Activated CD8-positive, alpha-beta memory T cell treated with anti-CD3 and anti-CD28 coated beads, Interleukin-2, amount 50 U/mL, for 24 hours (primary cell): ENCODE measurements around the gene ESYT2.

Experiments used
- DNase-seq: peaks from one replicate; pipeline ENCODE4 v3.0.0-alpha.2; 2020; ENCODE audit errors: extremely low read depth

Gene ESYT2

GRCh38 chr7:158767707-158768106 lies 61.6 kb downstream of the ESYT2 start:
- no peak for DNase-seq

DNA sequence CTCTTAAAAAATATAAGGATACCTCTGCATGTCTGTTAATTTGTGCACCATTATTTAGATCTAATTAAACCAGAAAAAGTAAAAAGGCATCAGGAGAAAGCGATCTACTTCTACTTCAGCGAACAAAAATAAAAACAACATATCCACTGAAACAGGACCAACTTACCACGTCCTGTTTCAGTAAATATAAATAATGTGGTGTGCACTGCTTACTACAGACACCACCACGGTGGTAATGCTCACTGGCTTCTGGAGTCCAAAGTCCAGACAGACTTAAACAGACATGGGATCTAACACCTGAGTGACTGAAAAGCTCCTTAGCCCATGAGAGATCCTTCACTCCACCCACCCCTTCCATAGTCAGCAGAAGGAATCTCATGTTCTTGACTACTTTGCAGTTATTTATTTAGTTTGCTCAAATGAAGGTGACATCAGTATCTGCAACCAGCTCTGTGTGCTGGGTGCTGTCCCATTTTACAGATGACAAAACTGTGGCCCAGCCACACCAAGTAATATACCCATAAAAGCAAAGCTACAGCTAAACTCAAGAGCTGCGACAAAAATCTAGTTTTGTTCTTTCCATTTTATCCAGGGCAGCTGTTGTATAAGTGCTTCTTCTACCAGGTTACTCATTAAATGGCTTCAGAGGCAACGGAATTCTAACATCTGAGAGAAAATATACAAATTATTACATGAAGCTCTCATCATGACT lies 62.6 kb downstream of the ESYT2 start:
- no peak for DNase-seq

- no peak for DNase-seq
Observed at GRCh38 chr7:158765020-158765419, 64.3 kb downstream of the ESYT2 start.

GRCh38 chr7:158763454-158764033 lies 65.8 kb downstream of the ESYT2 start:
- no peak for DNase-seq

DNA sequence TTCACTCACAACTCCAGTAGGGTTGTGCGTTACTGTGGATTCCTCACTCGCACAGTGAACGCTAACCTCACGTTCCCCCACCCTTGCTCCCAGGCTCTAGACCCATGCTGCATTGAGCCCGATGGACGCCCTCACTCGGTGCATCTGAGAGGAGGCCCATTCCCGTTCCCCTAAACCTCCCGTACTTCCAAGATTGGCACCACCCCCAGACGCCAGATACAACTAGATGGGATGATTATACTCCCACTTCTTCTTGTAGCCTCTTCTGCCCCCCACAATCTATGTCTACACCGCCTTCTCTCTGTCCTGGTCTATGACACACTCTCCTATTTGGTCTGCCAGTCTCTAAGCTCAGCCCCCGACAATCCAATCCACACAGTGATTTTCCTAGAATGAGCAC lies 67.4 kb downstream of the ESYT2 start:
- DNase-seq = no peak

- DNase-seq = no peak
Observed at GRCh38 chr7:158760936-158761335, 68.4 kb downstream of the ESYT2 start.

- DNase-seq = no peak
Observed at GRCh38 chr7:158760445-158760764, 68.9 kb downstream of the ESYT2 start.

DNA sequence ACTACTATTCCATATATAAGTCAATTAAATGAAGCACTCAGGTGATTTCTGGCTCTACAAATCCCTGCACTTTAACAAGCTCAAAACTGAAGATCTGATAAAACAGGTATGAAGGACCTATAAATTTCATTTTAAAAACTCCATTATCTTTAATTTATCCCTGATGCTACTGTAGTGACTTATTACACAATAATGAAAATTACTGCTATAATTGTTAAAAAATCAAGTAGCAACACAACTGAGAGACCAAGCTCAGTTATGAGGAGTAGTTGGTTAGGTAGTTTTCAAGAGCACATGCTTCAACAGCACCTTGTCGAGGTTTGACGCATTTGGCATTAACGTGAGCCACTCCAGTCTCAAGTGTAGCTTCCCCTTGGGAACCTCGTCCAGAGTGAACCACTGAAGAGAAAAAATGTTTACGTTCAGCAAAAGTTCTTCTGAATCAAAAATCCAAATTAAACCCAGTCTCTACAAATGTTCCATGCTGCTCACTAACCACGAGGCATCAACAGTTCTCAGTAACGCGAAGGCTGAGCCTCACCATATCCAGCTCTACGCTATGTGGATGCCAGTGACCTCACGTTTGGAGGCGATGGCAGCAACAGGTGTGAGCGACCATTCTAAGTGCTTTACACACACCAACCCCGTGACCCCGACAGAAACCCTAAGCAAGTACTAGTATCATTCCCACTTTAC lies 69.4 kb downstream of the ESYT2 start:
- no peak for DNase-seq

DNA sequence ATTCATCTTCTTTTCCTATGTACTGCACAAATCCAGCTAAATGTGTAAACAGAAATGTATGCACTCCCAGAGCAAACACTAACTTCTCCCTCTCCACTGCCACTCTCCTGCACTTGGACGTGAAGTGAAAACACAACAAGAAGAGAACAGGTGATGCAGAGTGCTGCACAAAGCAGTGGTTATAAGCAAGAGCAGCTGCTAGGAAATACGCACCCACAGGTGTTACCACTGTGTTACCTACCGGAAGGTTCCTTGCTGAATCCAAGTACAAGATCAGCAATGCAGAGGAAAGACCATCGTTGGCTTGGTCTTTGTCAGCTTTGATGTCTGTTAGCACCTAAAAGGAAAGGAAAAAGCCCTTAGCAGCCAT lies 70.1 kb downstream of the ESYT2 start:
- no peak for DNase-seq

GRCh38 chr7:158758586-158759244 lies 70.6 kb downstream of the ESYT2 start:
- DNase-seq = no peak

GRCh38 chr7:158757404-158757989 lies 71.8 kb downstream of the ESYT2 start:
- no peak for DNase-seq

DNA sequence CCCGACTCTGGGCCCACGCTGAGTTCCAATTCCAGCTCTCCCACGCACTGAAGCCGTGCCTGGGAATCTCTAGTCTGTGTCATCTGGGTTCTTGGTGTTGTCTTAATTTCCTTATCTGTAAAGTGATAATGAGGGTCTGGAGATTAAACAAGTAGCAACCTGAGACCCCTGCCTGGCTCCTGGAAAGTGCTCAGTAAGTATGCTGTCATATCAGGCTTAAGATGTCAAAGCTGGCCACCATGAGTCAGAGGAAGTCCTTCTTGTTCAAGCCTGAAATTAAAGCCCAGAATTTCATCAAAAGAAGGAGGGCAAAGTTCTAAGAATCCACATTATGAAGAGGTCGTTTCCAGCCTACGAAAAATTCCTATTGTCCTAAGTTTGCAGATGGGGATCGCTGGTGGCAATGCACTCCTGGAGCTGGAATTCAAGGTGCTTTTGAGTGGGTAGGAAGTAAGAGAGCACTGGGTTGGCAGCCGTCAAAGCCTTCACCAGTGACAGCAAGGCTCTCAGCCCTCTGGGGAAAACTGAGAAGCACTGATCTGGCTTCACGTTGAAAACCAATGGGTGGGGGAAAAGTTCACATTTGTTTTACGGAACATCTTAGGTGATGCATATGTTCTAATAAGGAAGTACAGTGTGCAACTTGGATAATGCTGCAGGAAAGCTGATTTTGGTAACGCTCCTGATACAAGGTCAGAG lies 74.4 kb downstream of the ESYT2 start:
- DNase-seq = no peak

DNA sequence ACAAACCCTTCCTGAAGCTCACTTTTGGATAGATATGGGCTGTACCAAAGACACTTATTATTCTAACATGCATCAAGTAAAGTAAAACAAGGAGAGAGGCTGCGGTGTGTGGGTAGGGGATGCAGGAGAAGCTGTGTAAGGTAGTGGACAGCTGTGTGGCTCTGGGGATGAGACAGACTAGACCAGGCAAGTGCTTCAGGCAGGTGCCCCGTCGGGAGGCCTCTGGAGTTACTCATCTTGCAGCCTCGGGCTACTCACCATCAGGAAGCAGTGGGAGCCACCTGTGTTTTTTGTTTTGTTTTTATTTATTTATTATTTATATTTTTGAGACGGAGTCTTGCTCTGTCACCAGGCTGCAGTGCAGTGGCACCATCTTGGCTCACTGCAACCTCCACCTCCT lies 75.4 kb downstream of the ESYT2 start:
- no peak for DNase-seq

GRCh38 chr7:158751751-158752150 lies 77.6 kb downstream of the ESYT2 start:
- DNase-seq = no peak

DNA sequence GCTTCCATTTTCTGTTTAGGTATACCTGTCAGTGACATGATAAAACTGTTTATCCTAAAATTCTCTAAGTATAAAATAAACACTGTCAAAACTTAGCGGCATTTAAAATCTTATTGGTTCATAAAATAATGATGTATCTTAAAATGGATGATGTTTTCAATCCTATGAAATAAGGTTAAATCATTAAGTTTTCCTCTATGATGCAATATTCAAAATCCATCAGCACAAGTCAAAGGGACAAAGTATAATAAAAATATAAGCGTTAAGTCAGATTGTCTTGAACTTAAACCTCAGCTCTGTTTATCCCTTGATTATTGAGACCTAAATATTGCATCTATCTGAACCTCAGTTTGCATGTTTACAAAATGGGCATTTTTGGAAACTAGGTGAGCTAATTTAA lies 78.1 kb downstream of the ESYT2 start:
- no peak for DNase-seq

DNA sequence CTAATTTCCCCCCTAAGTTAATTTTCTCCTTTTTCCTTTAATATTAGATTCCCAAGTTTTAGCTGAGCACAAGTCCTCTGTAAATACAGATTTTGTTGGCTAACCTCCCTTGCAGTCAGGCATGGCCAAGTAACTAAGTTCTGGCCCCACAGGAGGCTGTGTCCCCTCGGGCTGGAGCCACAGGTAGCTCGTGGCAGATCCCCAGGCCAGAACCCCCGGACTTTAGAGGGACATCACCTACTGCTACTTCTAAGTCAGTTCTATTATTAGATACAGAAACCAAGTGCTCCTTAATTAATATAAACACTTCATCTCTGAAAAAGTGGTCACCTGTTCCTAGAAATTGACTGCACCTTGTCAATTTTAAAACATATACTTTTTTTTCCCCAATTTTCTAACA lies 78.6 kb downstream of the ESYT2 start:
- DNase-seq = no peak

DNA sequence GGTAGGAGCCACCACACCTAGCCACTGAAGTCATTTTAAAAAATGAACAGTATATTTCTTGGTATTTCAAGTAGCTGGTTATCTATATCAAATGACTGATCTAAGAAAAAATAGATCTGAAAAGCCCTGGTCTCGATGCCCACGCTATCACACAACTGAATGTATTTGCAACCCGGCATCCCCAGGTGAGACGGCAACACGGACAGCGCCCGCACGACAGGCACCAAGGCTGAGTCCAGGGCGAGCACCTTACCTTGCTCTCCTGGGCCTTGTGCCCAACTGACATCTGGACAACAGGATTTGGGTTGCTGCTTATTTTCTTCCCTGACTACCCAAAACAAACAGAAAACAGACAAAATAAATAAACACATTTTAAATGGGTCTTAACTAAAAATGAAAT lies 79.9 kb downstream of the ESYT2 start:
- no peak for DNase-seq

DNA sequence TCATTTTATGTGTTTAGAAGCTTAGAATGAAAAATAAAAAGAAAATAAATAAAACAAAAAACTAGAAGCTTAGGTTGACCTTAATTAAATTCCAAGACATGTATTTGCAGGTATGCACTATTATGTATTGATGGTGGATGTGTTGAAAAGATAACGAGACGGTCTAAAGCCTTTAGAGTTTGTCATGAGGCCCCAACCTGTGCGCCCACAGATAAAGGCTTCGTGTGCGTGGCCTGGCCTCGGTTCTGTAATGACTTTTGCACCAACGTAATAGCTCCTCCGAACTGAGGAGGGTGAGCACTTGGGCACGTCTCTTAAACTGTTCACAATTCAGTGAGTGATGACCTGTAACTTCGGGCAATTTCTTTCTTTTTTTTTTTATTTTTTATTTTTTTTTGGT lies 81.0 kb downstream of the ESYT2 start:
- DNase-seq = no peak

DNA sequence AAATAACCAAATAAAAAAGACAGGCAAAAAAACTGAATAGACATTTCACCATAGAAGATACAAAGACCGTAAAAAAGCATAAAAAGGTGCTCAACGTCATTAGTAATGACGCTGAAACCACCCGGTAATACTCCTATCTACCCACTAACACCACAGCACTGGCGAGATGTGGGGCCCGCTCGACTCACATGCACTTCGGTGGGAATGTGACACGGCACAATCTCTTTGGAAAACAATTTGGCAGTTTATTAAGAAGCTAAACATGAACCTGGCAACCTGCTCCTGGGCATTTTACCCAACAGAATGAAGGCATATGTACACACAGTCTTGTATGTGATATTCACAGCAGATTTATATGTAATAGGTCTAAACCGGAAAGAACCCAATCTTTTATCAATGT lies 81.9 kb downstream of the ESYT2 start:
- no peak for DNase-seq

DNA sequence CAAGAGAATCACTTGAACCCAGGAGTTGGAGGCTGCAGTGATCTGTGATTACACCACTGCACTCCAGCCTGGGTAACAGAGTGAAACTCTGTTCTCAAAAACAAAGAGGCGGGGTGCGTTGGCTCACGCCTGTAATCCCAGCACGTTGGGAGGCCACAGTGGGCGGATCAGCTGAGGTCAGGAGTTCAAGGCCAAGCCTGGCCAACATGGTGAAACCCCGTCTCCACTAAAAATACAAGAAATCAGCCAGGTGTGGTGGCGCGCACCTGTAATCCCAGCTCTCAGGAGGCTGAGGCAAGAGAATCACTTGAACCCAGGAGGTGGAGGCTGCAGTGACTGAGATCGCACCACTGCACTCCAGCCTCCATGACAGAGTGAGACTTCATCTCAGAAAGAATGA lies 82.4 kb downstream of the ESYT2 start:
- no peak for DNase-seq

DNA sequence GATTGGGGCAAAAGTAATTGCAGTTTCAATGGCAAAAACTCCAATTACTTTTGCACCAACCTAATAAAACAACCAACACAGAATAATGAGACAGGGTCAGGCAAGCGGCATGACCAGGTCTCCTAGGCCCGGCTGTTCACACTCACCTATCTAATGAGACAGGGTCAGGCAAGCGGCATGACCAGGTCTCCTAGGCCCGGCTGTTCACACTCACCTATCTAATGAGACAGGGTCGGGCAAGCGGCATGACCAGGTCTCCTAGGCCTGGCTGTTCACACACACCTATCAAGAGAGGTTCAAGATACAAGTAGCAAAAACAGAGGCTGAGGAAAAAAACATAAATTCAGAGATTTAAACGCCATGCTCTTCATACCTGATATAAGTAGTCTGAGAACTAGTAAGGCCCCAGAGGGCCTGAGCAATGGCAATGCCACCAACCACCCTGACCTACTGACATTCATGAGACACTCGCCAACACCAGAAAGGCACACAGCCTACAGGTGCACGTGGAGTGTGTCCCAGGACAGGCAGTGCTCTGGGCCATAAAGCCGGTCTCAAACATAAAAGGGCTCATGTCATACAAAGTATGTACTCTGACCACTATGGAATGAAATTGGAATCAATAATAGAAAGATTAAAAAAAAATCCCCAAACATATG lies 84.1 kb downstream of the ESYT2 start:
- DNase-seq = no peak

DNA sequence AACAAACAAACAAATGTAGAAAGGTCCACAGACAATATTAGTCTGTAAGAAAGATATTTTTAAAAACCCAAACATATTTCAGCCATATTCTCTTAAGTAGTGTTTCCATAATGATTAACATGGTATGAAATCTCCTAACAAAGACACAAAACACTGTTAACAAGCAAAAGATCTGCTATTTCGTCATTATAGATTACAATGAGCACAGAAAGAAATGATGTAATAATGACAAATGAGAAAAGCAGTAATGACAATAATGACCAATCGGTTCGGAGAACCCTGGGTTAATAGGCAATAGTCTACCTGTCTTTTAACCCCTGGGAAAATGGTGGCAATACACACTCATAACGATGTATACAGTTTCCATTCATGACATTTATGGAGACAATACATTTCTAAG lies 85.2 kb downstream of the ESYT2 start:
- no peak for DNase-seq
